Measurements from ENCODE around the gene KDM7A. TPM values are rescaled to one million over a fixed set of nuclear protein-coding genes. Genes with fewer than 3 reads are reported as not detected.

The KDM7A gene
- total and polyA plus RNA-seq, 2 of the 4 experiments (the other 2 are of a cell fraction) = 1.5 to 2.3 TPM

- no peak overlapping the region for H3K27ac ChIP-seq (ENCODE audit: insufficient read depth, low read length)
- H3K9me3 ChIP-seq (ENCODE audit: control insufficient read depth, insufficient read depth, low read length) = no peaks in the 10 kb centered on the region
- H3K14ac ChIP-seq (replicated peaks; ENCODE audit: low read depth, low read length) = no peak overlapping the region
- peaks cover 33% of the 10 kb centered on the region for H3K9me1 ChIP-seq (ENCODE audit: insufficient read depth, low read length)
- H3K56ac ChIP-seq (ENCODE audit: extremely low read depth, insufficient read depth, low read length) = no peak overlapping the region
- H3K27me3 ChIP-seq (ENCODE audit: control insufficient read depth, insufficient read depth, low read length) = no peaks in the 10 kb centered on the region
- H3K4me3 ChIP-seq (ENCODE audit: insufficient read depth, low read depth, low read length) = no peak overlapping the region
- no peak for ATAC-seq (ENCODE audit: low read depth)
- in situ Hi-C loops (cut with MboI; ENCODE audit: low sequenced_read_pairs) (no loop called here), intact Hi-C loops (cut with micrococcal nuclease) (no loop called here), dilution Hi-C loops (cut with HindIII; ENCODE audit: low sequenced_read_pairs, unreplicated experiment) (no loop called here)
- ChIA-PET POLR2A (ENCODE audit: unreplicated experiment) (no interaction called here), CTCF (no interaction called here)
- no peak overlapping the region for H2AK9ac ChIP-seq (replicated peaks; ENCODE audit: low read depth, low read length, poor library complexity)
- H2AFZ ChIP-seq (replicated peaks; ENCODE audit: low read length, poor library complexity) = no peak overlapping the region
- BruUV-seq (replicated peaks) = no TSS peak
- no peak overlapping the region for H4K8ac ChIP-seq (ENCODE audit: low read depth in 2 of 2, low read length in 2 of 2)
- TF ChIP-seq BHLHE40 (IDR thresholded peaks at IDR 0.05; ENCODE audit: low read depth, low read length) = no peak
- no peak for TF ChIP-seq MXI1 (IDR thresholded peaks at IDR 0.05; ENCODE audit: borderline replicate concordance, low read depth, low read length)
- no peak for TF ChIP-seq RFX5 (IDR thresholded peaks at IDR 0.05; ENCODE audit: low read depth, low read length)
- no peak for TF ChIP-seq SMC3 (IDR thresholded peaks at IDR 0.05; ENCODE audit: low read depth, low read length)
- TF ChIP-seq CHD1 (IDR thresholded peaks at IDR 0.05; ENCODE audit: low read depth, low read length) = no peak
- no peak for TF ChIP-seq RAD21 (IDR thresholded peaks at IDR 0.05; ENCODE audit: low read length)
- no peak for TF ChIP-seq FOS (IDR thresholded peaks at IDR 0.05; ENCODE audit: low read depth, low read length)
- TF ChIP-seq POLR2A (IDR thresholded peaks at IDR 0.05; ENCODE audit: low read depth, low read length) = no peak
- no peak for TF ChIP-seq RCOR1 (IDR thresholded peaks at IDR 0.05; ENCODE audit: insufficient replicate concordance, low read length)
- peaks cover 8% of the 10 kb centered on the region; the same call in 1 of the 2 replicates for H4K20me1 ChIP-seq (ENCODE audit: insufficient read depth, low read length)
- H2BK5ac ChIP-seq (ENCODE audit: low read depth, low read length, poor library complexity, severe bottlenecking) = no peak overlapping the region
- no peak overlapping the region for H3K4me2 ChIP-seq (ENCODE audit: low read depth, low read length)
- no peak overlapping the region for H2AK5ac ChIP-seq (ENCODE audit: low read depth, low read length)
- peaks cover 13% of the 10 kb centered on the region for H3K4me1 ChIP-seq (ENCODE audit: control insufficient read depth, insufficient read depth, low read length)
- no peak for DNase-seq
- no peak overlapping the region for H4K5ac ChIP-seq (ENCODE audit: low read depth, low read length)
- WGBS, 2 experiments (ENCODE audit: extremely low coverage in 2 of 2, insufficient read length in 1 of 2) = no CpG with 5 or more reads among the region's 2 CpGs
- H2BK15ac ChIP-seq (ENCODE audit: low read depth, low read length) = no peak overlapping the region
- H3K18ac ChIP-seq (ENCODE audit: low read depth, low read length) = no peak overlapping the region
- peaks cover 2% of the 10 kb centered on the region; the same call in 1 of the 2 replicates for H3K36me3 ChIP-seq (ENCODE audit: control insufficient read depth, insufficient read depth, low read length)
- no peak overlapping the region for H4K91ac ChIP-seq (ENCODE audit: insufficient read depth, low read depth, low read length)
- no peak overlapping the region for H2BK120ac ChIP-seq (ENCODE audit: low read depth, low read length)
- H3K4ac ChIP-seq (ENCODE audit: low read depth, low read length) = no peak overlapping the region
- H3K79me1 ChIP-seq (ENCODE audit: low read depth in 1 of 2, low read length in 2 of 2) = peaks cover 14 to 54% of the 10 kb centered on the region in 2 experiments; a peak in 3 of 4 replicates
- H3K23ac ChIP-seq (ENCODE audit: low read depth, low read length) = no peak overlapping the region
- no peak overlapping the region for H3K9ac ChIP-seq (ENCODE audit: low read depth, low read length)
- H2BK20ac ChIP-seq (ENCODE audit: low read depth, low read length) = no peak overlapping the region
Measured at GRCh38 chr7:140055833-140056232, 121.0 kb downstream of the KDM7A start.
